ENCODE results near the gene FBXL13. TPM values are rescaled to one million over a fixed set of nuclear protein-coding genes. Genes with fewer than 3 reads are reported as not detected.

Gene FBXL13
- total and polyA plus RNA-seq, 7 experiments from 2014 or later, result 0.44 to 1.9 (median 1.1) TPM; not detected in 1

- peaks cover 0 to 6% (median 0%) of the 10 kb centered on the region in 5 donors for H3K36me3 Mint-ChIP-seq
- H3K9me3 ChIP-seq (ENCODE audit: control insufficient read depth in 2 of 3, low read length in 3 of 3), result no peaks in the 10 kb centered on the region
- no peaks in the 10 kb centered on the region for H3K4me1 ChIP-seq (ENCODE audit: control insufficient read depth in 2 of 2, insufficient read depth in 2 of 2, low read length in 2 of 2)
- H3K4me3 ChIP-seq (ENCODE audit: low read length), result no peak overlapping the region
- H3K27ac ChIP-seq (ENCODE audit: low read depth, low read length), result no peak overlapping the region
- H3K36me3 ChIP-seq (ENCODE audit: control insufficient read depth in 2 of 3, insufficient read depth in 3 of 3, low read length in 3 of 3), result no peaks in the 10 kb centered on the region
- ChIA-PET CTCF (interaction anchor here (0.6 kb wide), 1 partner anchor 68 kb away, joined by 3 read pairs; no protein-coding TSS in a partner anchor), POLR2A (no interaction called here)
- peaks cover 0 to 5% (median 0%) of the 10 kb centered on the region in 5 donors for H3K27me3 Mint-ChIP-seq
- no peaks in the 10 kb centered on the region for H3K27me3 ChIP-seq (ENCODE audit: control insufficient read depth in 2 of 2, insufficient read depth in 2 of 2, low read length in 2 of 2)
- DNase-seq (no peak), ATAC-seq (no peak)
- intact Hi-C loops (cut with micrococcal nuclease), result no loop called here
- H3K27ac Mint-ChIP-seq, result no peak overlapping the region
- H3K4me3 Mint-ChIP-seq, result no peak overlapping the region
- H3K9me3 Mint-ChIP-seq, result peaks cover 0 to 3% (median 0%) of the 10 kb centered on the region in 11 donors
- H3K4me1 Mint-ChIP-seq, result no peaks in the 10 kb centered on the region
Measured at GRCh38 chr7:102976493-102976892, 98.1 kb downstream of the FBXL13 start.

- no peaks in the 10 kb centered on the region for H3K4me1 Mint-ChIP-seq
- H3K27me3 Mint-ChIP-seq, result peaks cover 0 to 5% (median 0%) of the 10 kb centered on the region in 5 donors
- no peak overlapping the region for H3K4me3 ChIP-seq (ENCODE audit: low read length)
- no peaks in the 10 kb centered on the region for H3K4me1 ChIP-seq (ENCODE audit: control insufficient read depth in 2 of 2, insufficient read depth in 2 of 2, low read length in 2 of 2)
- intact Hi-C loops (cut with micrococcal nuclease), result no loop called here
- H3K27ac Mint-ChIP-seq, result no peak overlapping the region
- H3K36me3 ChIP-seq (ENCODE audit: control insufficient read depth in 2 of 3, insufficient read depth in 3 of 3, low read length in 3 of 3), result no peaks in the 10 kb centered on the region
- no peak overlapping the region for H3K4me3 Mint-ChIP-seq
- no peaks in the 10 kb centered on the region for H3K27me3 ChIP-seq (ENCODE audit: control insufficient read depth in 2 of 2, insufficient read depth in 2 of 2, low read length in 2 of 2)
- CTCF ChIA-PET, result no interaction called here
- H3K27ac ChIP-seq (ENCODE audit: low read depth, low read length), result no peak overlapping the region
- H3K9me3 Mint-ChIP-seq, result peaks cover 0 to 3% (median 0%) of the 10 kb centered on the region in 11 donors
- DNase-seq, result no peak
- H3K36me3 Mint-ChIP-seq, result peaks cover 0 to 6% (median 0%) of the 10 kb centered on the region in 5 donors
- H3K9me3 ChIP-seq (ENCODE audit: control insufficient read depth in 2 of 3, low read length in 3 of 3), result no peaks in the 10 kb centered on the region
- POLR2A ChIA-PET, result no interaction called here
- no peak for ATAC-seq
Measured at GRCh38 chr7:102975854-102976253, 98.7 kb downstream of the FBXL13 start.

GRCh38 chr7:102974366-102975236 lies 100.0 kb downstream of the FBXL13 start:
- DNase-seq (no peak), ATAC-seq (no peak)
- H3K4me3 Mint-ChIP-seq, result no peak overlapping the region
- Histone ChIP-seq H3K27ac (ENCODE audit: low read depth, low read length) (no peak overlapping the region), H3K4me3 (ENCODE audit: low read length) (no peak overlapping the region), H3K9me3 (ENCODE audit: control insufficient read depth in 2 of 3, low read length in 3 of 3) (no peaks in the 10 kb centered on the region), H3K27me3 (ENCODE audit: control insufficient read depth in 2 of 2, insufficient read depth in 2 of 2, low read length in 2 of 2) (no peaks in the 10 kb centered on the region), H3K4me1 (ENCODE audit: control insufficient read depth in 2 of 2, insufficient read depth in 2 of 2, low read length in 2 of 2) (no peaks in the 10 kb centered on the region), H3K36me3 (ENCODE audit: control insufficient read depth in 2 of 3, insufficient read depth in 3 of 3, low read length in 3 of 3) (no peaks in the 10 kb centered on the region)
- peaks cover 0 to 5% (median 0%) of the 10 kb centered on the region in 5 donors for H3K27me3 Mint-ChIP-seq
- ChIA-PET CTCF (no interaction called here), POLR2A (no interaction called here)
- H3K9me3 Mint-ChIP-seq, result peaks cover 0 to 3% (median 0%) of the 10 kb centered on the region in 11 donors
- intact Hi-C loops (cut with micrococcal nuclease), result no loop called here
- peaks cover 0 to 6% (median 0%) of the 10 kb centered on the region in 5 donors for H3K36me3 Mint-ChIP-seq
- H3K27ac Mint-ChIP-seq, result no peak overlapping the region
- H3K4me1 Mint-ChIP-seq, result no peaks in the 10 kb centered on the region

DNA sequence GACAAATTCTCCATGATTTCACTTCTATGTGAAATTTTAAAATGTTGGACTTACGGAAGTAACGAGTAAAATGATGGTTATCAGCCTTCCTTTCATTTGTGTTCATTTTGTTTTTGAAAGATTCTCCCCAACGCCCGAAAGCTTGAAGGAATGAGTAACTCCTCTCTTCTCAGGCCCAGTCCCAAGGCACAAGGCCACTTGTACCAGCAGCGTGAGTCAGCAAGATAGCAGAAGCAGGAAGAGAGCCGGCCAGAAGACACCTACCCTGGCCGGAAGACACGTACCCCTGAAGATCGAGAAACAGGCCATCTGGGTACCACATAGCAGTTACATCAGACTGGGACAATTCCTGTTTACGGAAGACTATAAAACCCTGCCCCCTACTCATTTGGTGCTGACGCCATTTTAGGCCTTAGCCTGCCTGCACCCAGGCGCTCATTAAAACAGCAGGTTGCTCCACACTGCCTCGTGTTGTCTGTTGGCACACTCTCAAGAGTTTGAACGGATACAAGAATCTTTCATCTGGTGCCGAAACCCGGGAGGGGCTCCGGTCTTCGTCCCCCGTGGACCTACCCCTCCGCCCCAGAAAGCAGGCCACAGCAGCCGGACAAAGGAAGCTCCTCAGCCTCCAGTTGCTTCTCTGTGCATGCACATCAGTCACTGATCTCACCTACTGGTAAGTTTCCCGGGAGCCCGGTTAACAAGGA lies 101.3 kb downstream of the FBXL13 start:
- H3K4me1 ChIP-seq (ENCODE audit: control insufficient read depth in 2 of 2, insufficient read depth in 2 of 2, low read length in 2 of 2), result no peaks in the 10 kb centered on the region

DNA sequence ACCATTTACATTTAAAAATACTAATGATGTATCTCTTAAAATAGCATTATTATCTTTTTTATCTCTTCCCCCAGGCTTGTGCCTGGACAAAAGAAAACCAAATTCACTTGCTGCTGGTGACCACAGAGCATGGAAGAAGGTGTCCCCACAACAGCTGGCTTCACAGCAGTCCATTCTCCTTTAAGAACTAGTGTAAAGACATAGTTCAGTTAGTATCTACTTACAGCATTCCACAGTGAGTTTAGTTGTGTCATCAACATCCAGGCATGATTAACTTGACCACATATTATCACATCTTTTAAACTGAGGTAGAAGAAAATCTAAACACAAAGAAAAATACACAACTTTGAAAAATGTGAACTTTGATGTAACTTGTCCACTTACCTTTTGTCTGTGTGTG lies 106.8 kb downstream of the FBXL13 start:
- ChIA-PET POLR2A (no interaction called here), CTCF (no interaction called here)
- Histone ChIP-seq H3K9me3 (ENCODE audit: control insufficient read depth in 2 of 3, low read length in 3 of 3) (no peaks in the 10 kb centered on the region), H3K4me3 (ENCODE audit: low read length) (no peak overlapping the region), H3K4me1 (ENCODE audit: control insufficient read depth in 2 of 2, insufficient read depth in 2 of 2, low read length in 2 of 2) (no peaks in the 10 kb centered on the region), H3K36me3 (ENCODE audit: control insufficient read depth in 2 of 3, insufficient read depth in 3 of 3, low read length in 3 of 3) (no peaks in the 10 kb centered on the region), H3K27me3 (ENCODE audit: control insufficient read depth in 2 of 2, insufficient read depth in 2 of 2, low read length in 2 of 2) (no peaks in the 10 kb centered on the region), H3K27ac (ENCODE audit: low read depth, low read length) (no peak overlapping the region)
- ATAC-seq (no peak), DNase-seq (no peak)
- intact Hi-C loops (cut with micrococcal nuclease), result no loop called here
- H3K27ac Mint-ChIP-seq, result no peak overlapping the region
- no peaks in the 10 kb centered on the region for H3K9me3 Mint-ChIP-seq
- H3K36me3 Mint-ChIP-seq, result no peaks in the 10 kb centered on the region
- H3K4me1 Mint-ChIP-seq, result no peaks in the 10 kb centered on the region
- no peak overlapping the region for H3K4me3 Mint-ChIP-seq
- H3K27me3 Mint-ChIP-seq, result no peaks in the 10 kb centered on the region

More for the DNA sequence above, 101.3 kb downstream of the FBXL13 start:
- Histone ChIP-seq H3K27me3 (ENCODE audit: control insufficient read depth in 2 of 2, insufficient read depth in 2 of 2, low read length in 2 of 2) (no peaks in the 10 kb centered on the region), H3K4me3 (ENCODE audit: low read length) (no peak overlapping the region), H3K36me3 (ENCODE audit: control insufficient read depth in 2 of 3, insufficient read depth in 3 of 3, low read length in 3 of 3) (no peaks in the 10 kb centered on the region), H3K9me3 (ENCODE audit: control insufficient read depth in 2 of 3, low read length in 3 of 3) (no peaks in the 10 kb centered on the region), H3K27ac (ENCODE audit: low read depth, low read length) (no peak overlapping the region)
- intact Hi-C loops (cut with micrococcal nuclease), result no loop called here
- peaks cover 0 to 6% (median 0%) of the 10 kb centered on the region in 5 donors for H3K36me3 Mint-ChIP-seq
- DNase-seq (no peak), ATAC-seq (no peak)
- CTCF ChIA-PET, result no interaction called here
- peaks cover 0 to 3% (median 0%) of the 10 kb centered on the region in 11 donors for H3K9me3 Mint-ChIP-seq
- POLR2A ChIA-PET, result no interaction called here
- no peak overlapping the region for H3K4me3 Mint-ChIP-seq
- no peak overlapping the region for H3K27ac Mint-ChIP-seq
- H3K27me3 Mint-ChIP-seq, result peaks cover 0 to 5% (median 0%) of the 10 kb centered on the region in 5 donors
- H3K4me1 Mint-ChIP-seq, result no peaks in the 10 kb centered on the region

GRCh38 chr7:102966465-102966864 lies 108.1 kb downstream of the FBXL13 start:
- H3K27ac Mint-ChIP-seq, result no peak overlapping the region
- intact Hi-C loops (cut with micrococcal nuclease), result no loop called here
- no peak for ATAC-seq
- H3K36me3 Mint-ChIP-seq, result no peaks in the 10 kb centered on the region
- no peaks in the 10 kb centered on the region for H3K9me3 ChIP-seq (ENCODE audit: control insufficient read depth in 2 of 3, low read length in 3 of 3)
- H3K27me3 ChIP-seq (ENCODE audit: control insufficient read depth in 2 of 2, insufficient read depth in 2 of 2, low read length in 2 of 2), result no peaks in the 10 kb centered on the region
- no peak for DNase-seq
- H3K4me3 ChIP-seq (ENCODE audit: low read length), result no peak overlapping the region
- CTCF ChIA-PET, result no interaction called here
- POLR2A ChIA-PET, result no interaction called here
- H3K27me3 Mint-ChIP-seq, result no peaks in the 10 kb centered on the region
- no peak overlapping the region for H3K27ac ChIP-seq (ENCODE audit: low read depth, low read length)
- no peaks in the 10 kb centered on the region for H3K4me1 Mint-ChIP-seq
- H3K4me1 ChIP-seq (ENCODE audit: control insufficient read depth in 2 of 2, insufficient read depth in 2 of 2, low read length in 2 of 2), result no peaks in the 10 kb centered on the region
- H3K9me3 Mint-ChIP-seq, result peaks cover 0 to 5% (median 0%) of the 10 kb centered on the region in 11 donors
- H3K36me3 ChIP-seq (ENCODE audit: control insufficient read depth in 2 of 3, insufficient read depth in 3 of 3, low read length in 3 of 3), result no peaks in the 10 kb centered on the region
- no peak overlapping the region for H3K4me3 Mint-ChIP-seq
